HG03045 (cell line): ENCODE measurements around the gene RARB.

Source experiments
- ATAC-seq: cut with Tn5 transposase; IDR thresholded peaks from one replicate; pipeline ENCODE4 v1.9.1; 2021; ENCODE audit warnings: mild to moderate bottlenecking, moderate library complexity; ENCODE audit not compliant: unreplicated experiment

Gene RARB

GRCh38 chr3:25500706-25501210 is 72.7 kb downstream of the RARB start:
- ATAC-seq = no peak

GRCh38 chr3:25502233-25502632 is 74.2 kb downstream of the RARB start:
- no peak for ATAC-seq

- no peak for ATAC-seq
Observed at GRCh38 chr3:25503898-25504301, 75.8 kb downstream of the RARB start.

GRCh38 chr3:25505581-25505980 is 77.5 kb downstream of the RARB start:
- ATAC-seq = no peak

- ATAC-seq = no peak
Observed at GRCh38 chr3:25507811-25508210, 79.7 kb downstream of the RARB start.

- no peak for ATAC-seq
Observed at GRCh38 chr3:25508433-25508832, 80.4 kb downstream of the RARB start.

GRCh38 chr3:25508901-25509300 is 80.8 kb downstream of the RARB start:
- no peak for ATAC-seq

GRCh38 chr3:25510797-25511196 is 82.7 kb downstream of the RARB start:
- ATAC-seq = no peak

GRCh38 chr3:25511972-25512721 is 84.1 kb downstream of the RARB start:
- no peak for ATAC-seq

- no peak for ATAC-seq
Observed at GRCh38 chr3:25513642-25514266, 85.7 kb downstream of the RARB start.

GRCh38 chr3:25515171-25515570 is 87.1 kb downstream of the RARB start:
- ATAC-seq = no peak

GRCh38 chr3:25520926-25521559 is 93.0 kb downstream of the RARB start:
- no peak for ATAC-seq

GRCh38 chr3:25527336-25527735 is 99.3 kb downstream of the RARB start:
- no peak for ATAC-seq

GRCh38 chr3:25527801-25528200 is 99.7 kb downstream of the RARB start:
- ATAC-seq = no peak

- ATAC-seq = no peak
Observed at GRCh38 chr3:25531971-25532370, 103.9 kb downstream of the RARB start.

GRCh38 chr3:25532431-25533162 is 104.5 kb downstream of the RARB start:
- ATAC-seq = no peak

GRCh38 chr3:25533399-25533798 is 105.3 kb downstream of the RARB start:
- ATAC-seq = no peak

- no peak for ATAC-seq
Observed at GRCh38 chr3:25534007-25534406, 105.9 kb downstream of the RARB start.

GRCh38 chr3:25536521-25537391 is 108.7 kb downstream of the RARB start:
- ATAC-seq = no peak

- no peak for ATAC-seq
Observed at GRCh38 chr3:25537516-25537915, 109.5 kb downstream of the RARB start.
